ENCODE measurements around the gene RYK. TPM values are rescaled to one million over a fixed set of nuclear protein-coding genes. Genes with fewer than 3 reads are reported as not detected.

Gene RYK
- polyA plus RNA-seq, 4 donors = 13.2 to 54.2 (median 22.0) TPM

GRCh38 chr3:134222835-134223234 is 27.8 kb downstream of the RYK start:
- no peak for FAIRE-seq
- WGBS, 3 donors = 73 to 90% (median 88%) methylated on average over 2 of the region's 2 CpGs

GRCh38 chr3:134216851-134217250 is 33.8 kb downstream of the RYK start:
- no peaks in the 10 kb centered on the region for H3K4me1 ChIP-seq (ENCODE audit: control insufficient read depth in 3 of 3, insufficient read depth in 2 of 3, low read depth in 1 of 3, low read length in 2 of 3)
- peaks cover 0 to 3% (median 3%) of the 10 kb centered on the region in 3 donors for H3K36me3 ChIP-seq (ENCODE audit: control insufficient read depth in 3 of 3, insufficient read depth in 2 of 3, low read depth in 1 of 3, low read length in 3 of 3)
- no peaks in the 10 kb centered on the region for H3K9me3 ChIP-seq (ENCODE audit: control insufficient read depth in 2 of 2, insufficient read depth in 1 of 2, low read depth in 1 of 2, low read length in 1 of 2)
- DNase-seq (no peak), FAIRE-seq (no peak)
- H3K27ac ChIP-seq (ENCODE audit: low read depth in 1 of 3, low read length in 2 of 3) = no peak overlapping the region
- H3K4me3 ChIP-seq (ENCODE audit: low read depth in 1 of 3, low read length in 3 of 3) = no peak overlapping the region
- 91 to 99% (median 93%) methylated on average over 4 of the region's 4 CpGs for WGBS, 3 donors
- H3K27me3 ChIP-seq (ENCODE audit: control insufficient read depth in 3 of 3, insufficient read depth in 3 of 3, low read length in 3 of 3) = no peaks in the 10 kb centered on the region

More at GRCh38 chr3:134222835-134223234, 27.8 kb downstream of the RYK start:
- H3K36me3 ChIP-seq (ENCODE audit: control insufficient read depth in 3 of 3, insufficient read depth in 2 of 3, low read depth in 1 of 3, low read length in 3 of 3) = peaks cover 0 to 3% (median under 1%) of the 10 kb centered on the region in 3 donors
- H3K27me3 ChIP-seq (ENCODE audit: control insufficient read depth in 3 of 3, insufficient read depth in 3 of 3, low read length in 3 of 3) = no peaks in the 10 kb centered on the region
- no peak overlapping the region for H3K27ac ChIP-seq (ENCODE audit: low read depth in 1 of 3, low read length in 2 of 3)
- no peaks in the 10 kb centered on the region for H3K4me1 ChIP-seq (ENCODE audit: control insufficient read depth in 3 of 3, insufficient read depth in 2 of 3, low read depth in 1 of 3, low read length in 2 of 3)
- no peak overlapping the region for H3K4me3 ChIP-seq (ENCODE audit: low read depth in 1 of 3, low read length in 3 of 3)
- no peaks in the 10 kb centered on the region for H3K9me3 ChIP-seq (ENCODE audit: control insufficient read depth in 2 of 2, insufficient read depth in 1 of 2, low read depth in 1 of 2, low read length in 1 of 2)
- DNase-seq = no peak

GRCh38 chr3:134216191-134216764 is 34.4 kb downstream of the RYK start:
- WGBS, 3 donors = 86 to 98% (median 94%) methylated on average over 10 of the region's 10 CpGs
- H3K4me3 ChIP-seq (ENCODE audit: low read depth in 1 of 3, low read length in 3 of 3) = no peak overlapping the region
- FAIRE-seq (no peak), DNase-seq (no peak)
- peaks cover 0 to 3% (median 3%) of the 10 kb centered on the region in 3 donors for H3K36me3 ChIP-seq (ENCODE audit: control insufficient read depth in 3 of 3, insufficient read depth in 2 of 3, low read depth in 1 of 3, low read length in 3 of 3)
- no peaks in the 10 kb centered on the region for H3K4me1 ChIP-seq (ENCODE audit: control insufficient read depth in 3 of 3, insufficient read depth in 2 of 3, low read depth in 1 of 3, low read length in 2 of 3)
- H3K27ac ChIP-seq (ENCODE audit: low read depth in 1 of 3, low read length in 2 of 3) = no peak overlapping the region
- H3K27me3 ChIP-seq (ENCODE audit: control insufficient read depth in 3 of 3, insufficient read depth in 3 of 3, low read length in 3 of 3) = no peaks in the 10 kb centered on the region
- no peaks in the 10 kb centered on the region for H3K9me3 ChIP-seq (ENCODE audit: control insufficient read depth in 2 of 2, insufficient read depth in 1 of 2, low read depth in 1 of 2, low read length in 1 of 2)

GRCh38 chr3:134214239-134214638 is 36.4 kb downstream of the RYK start:
- DNase-seq (no peak), FAIRE-seq (no peak)
- no peaks in the 10 kb centered on the region for H3K4me1 ChIP-seq (ENCODE audit: control insufficient read depth in 3 of 3, insufficient read depth in 2 of 3, low read depth in 1 of 3, low read length in 2 of 3)
- no peak overlapping the region for H3K4me3 ChIP-seq (ENCODE audit: low read depth in 1 of 3, low read length in 3 of 3)
- no peak overlapping the region for H3K27ac ChIP-seq (ENCODE audit: low read depth in 1 of 3, low read length in 2 of 3)
- no peaks in the 10 kb centered on the region for H3K9me3 ChIP-seq (ENCODE audit: control insufficient read depth in 2 of 2, insufficient read depth in 1 of 2, low read depth in 1 of 2, low read length in 1 of 2)
- H3K27me3 ChIP-seq (ENCODE audit: control insufficient read depth in 3 of 3, insufficient read depth in 3 of 3, low read length in 3 of 3) = no peaks in the 10 kb centered on the region
- H3K36me3 ChIP-seq (ENCODE audit: control insufficient read depth in 3 of 3, insufficient read depth in 2 of 3, low read depth in 1 of 3, low read length in 3 of 3) = peaks cover 0 to 6% (median 3%) of the 10 kb centered on the region in 3 donors
- WGBS, 3 donors = 88 to 89% (median 89%) methylated on average over 2 of the region's 2 CpGs

GRCh38 chr3:134212967-134213665 is 37.5 kb downstream of the RYK start:
- Histone ChIP-seq H3K4me1 (ENCODE audit: control insufficient read depth in 3 of 3, insufficient read depth in 2 of 3, low read depth in 1 of 3, low read length in 2 of 3) (no peaks in the 10 kb centered on the region), H3K9me3 (ENCODE audit: control insufficient read depth in 2 of 2, insufficient read depth in 1 of 2, low read depth in 1 of 2, low read length in 1 of 2) (no peaks in the 10 kb centered on the region), H3K36me3 (ENCODE audit: control insufficient read depth in 3 of 3, insufficient read depth in 2 of 3, low read depth in 1 of 3, low read length in 3 of 3) (peaks cover 0 to 6% (median 0%) of the 10 kb centered on the region in 3 donors), H3K27me3 (ENCODE audit: control insufficient read depth in 3 of 3, insufficient read depth in 3 of 3, low read length in 3 of 3) (no peaks in the 10 kb centered on the region), H3K27ac (ENCODE audit: low read depth in 1 of 3, low read length in 2 of 3) (no peak overlapping the region), H3K4me3 (ENCODE audit: low read depth in 1 of 3, low read length in 3 of 3) (no peak overlapping the region)
- WGBS, 3 donors = 17 to 29% (median 26%) methylated on average over 3 of the region's 3 CpGs
- DNase-seq = peak; percentile 84 to 85
- no peak for FAIRE-seq

- DNase-seq (peak; percentile 29 to 55), FAIRE-seq (no peak)
- H3K4me1 ChIP-seq (ENCODE audit: control insufficient read depth in 3 of 3, insufficient read depth in 2 of 3, low read depth in 1 of 3, low read length in 2 of 3) = no peaks in the 10 kb centered on the region
- no peak overlapping the region for H3K4me3 ChIP-seq (ENCODE audit: low read depth in 1 of 3, low read length in 3 of 3)
- no peaks in the 10 kb centered on the region for H3K27me3 ChIP-seq (ENCODE audit: control insufficient read depth in 3 of 3, insufficient read depth in 3 of 3, low read length in 3 of 3)
- no peaks in the 10 kb centered on the region for H3K9me3 ChIP-seq (ENCODE audit: control insufficient read depth in 2 of 2, insufficient read depth in 1 of 2, low read depth in 1 of 2, low read length in 1 of 2)
- H3K27ac ChIP-seq (ENCODE audit: low read depth in 1 of 3, low read length in 2 of 3) = no peak overlapping the region
- 32 to 40% (median 36%) methylated on average over 2 of the region's 2 CpGs for WGBS, 3 donors
- H3K36me3 ChIP-seq (ENCODE audit: control insufficient read depth in 3 of 3, insufficient read depth in 2 of 3, low read depth in 1 of 3, low read length in 3 of 3) = peaks cover 0 to 6% (median 0%) of the 10 kb centered on the region in 3 donors
Observed at GRCh38 chr3:134211797-134212196, 38.9 kb downstream of the RYK start.

- 94 to 98% (median 94%) methylated on average over 4 of the region's 4 CpGs for WGBS, 3 donors
- no peaks in the 10 kb centered on the region for H3K27me3 ChIP-seq (ENCODE audit: control insufficient read depth in 3 of 3, insufficient read depth in 3 of 3, low read length in 3 of 3)
- no peaks in the 10 kb centered on the region for H3K9me3 ChIP-seq (ENCODE audit: control insufficient read depth in 2 of 2, insufficient read depth in 1 of 2, low read depth in 1 of 2, low read length in 1 of 2)
- no peak overlapping the region for H3K4me3 ChIP-seq (ENCODE audit: low read depth in 1 of 3, low read length in 3 of 3)
- no peak for FAIRE-seq
- H3K4me1 ChIP-seq (ENCODE audit: control insufficient read depth in 3 of 3, insufficient read depth in 2 of 3, low read depth in 1 of 3, low read length in 2 of 3) = no peaks in the 10 kb centered on the region
- H3K27ac ChIP-seq (ENCODE audit: low read depth in 1 of 3, low read length in 2 of 3) = no peak overlapping the region
- H3K36me3 ChIP-seq (ENCODE audit: control insufficient read depth in 3 of 3, insufficient read depth in 2 of 3, low read depth in 1 of 3, low read length in 3 of 3) = peaks cover 0 to 12% (median 3%) of the 10 kb centered on the region in 3 donors
- DNase-seq = no peak
Observed at GRCh38 chr3:134205451-134205850, 45.2 kb downstream of the RYK start.

- Histone ChIP-seq H3K27me3 (ENCODE audit: control insufficient read depth in 3 of 3, insufficient read depth in 3 of 3, low read length in 3 of 3) (no peaks in the 10 kb centered on the region), H3K4me3 (ENCODE audit: low read depth in 1 of 3, low read length in 3 of 3) (no peak overlapping the region), H3K36me3 (ENCODE audit: control insufficient read depth in 3 of 3, insufficient read depth in 2 of 3, low read depth in 1 of 3, low read length in 3 of 3) (peaks cover 0 to 13% (median 9%) of the 10 kb centered on the region in 3 donors), H3K27ac (ENCODE audit: low read depth in 1 of 3, low read length in 2 of 3) (no peak overlapping the region), H3K4me1 (ENCODE audit: control insufficient read depth in 3 of 3, insufficient read depth in 2 of 3, low read depth in 1 of 3, low read length in 2 of 3) (no peaks in the 10 kb centered on the region), H3K9me3 (ENCODE audit: control insufficient read depth in 2 of 2, insufficient read depth in 1 of 2, low read depth in 1 of 2, low read length in 1 of 2) (no peaks in the 10 kb centered on the region)
- FAIRE-seq (no peak), DNase-seq (no peak)
- 90 to 99% (median 95%) methylated on average over 8 of the region's 8 CpGs for WGBS, 3 donors
Observed at GRCh38 chr3:134201201-134202130, 49.2 kb downstream of the RYK start.

Measured in small intestine (tissue), 7 donors.